K562 (cell line): ENCODE results near the gene TUBD1. TPM values are rescaled to one million over a fixed set of nuclear protein-coding genes. Genes with fewer than 3 reads are reported as not detected.
A peak's percentile ranks its signal among the peaks of the same experiment; 100 is the strongest.

Experiments used
- ATF2 ChIP-seq: sonication (generic); formaldehyde crosslinking; IDR thresholded peaks from 2 replicates; pipeline ENCODE4 v1.8.1; 2022; ENCODE audit warnings: missing genetic modification reagents
- CBX5 ChIP-seq: IDR thresholded peaks from 2 replicates; pipeline ENCODE4 v1.6.1; 2014; ENCODE audit warnings: low read depth, borderline replicate concordance
- CHD4 ChIP-seq: fragments of 200-600 bp; sonication (generic); IDR thresholded peaks from 3 replicates; pipeline ENCODE4 v1.6.1; 2012; ENCODE audit warnings: low read depth, mild to moderate bottlenecking, mixed read lengths, low read length, inconsistent platforms; ENCODE audit not compliant: insufficient read depth, insufficient replicate concordance, poor library complexity, severe bottlenecking
- DEAF1 ChIP-seq: fragments of 450-650 bp; formaldehyde crosslinking; IDR thresholded peaks from 2 replicates; pipeline ENCODE4 v1.4.0; 2020; ENCODE audit warnings: mild to moderate bottlenecking, moderate library complexity
- E2F8 ChIP-seq: fragments of 450-650 bp; IDR thresholded peaks from 2 replicates; pipeline ENCODE4 v1.7.1; 2018; ENCODE audit warnings: mild to moderate bottlenecking, low read depth; ENCODE audit not compliant: partially characterized antibody
- HMBOX1 ChIP-seq: sonication (generic); IDR thresholded peaks from 2 replicates; pipeline ENCODE4 v1.6.1; 2016
- KLF13 ChIP-seq: fragments of 450-650 bp; IDR thresholded peaks from 2 replicates; pipeline ENCODE4 v1.6.1; 2016; ENCODE audit warnings: missing genetic modification characterization, low read depth, mild to moderate bottlenecking, missing compliant biosample characterization, moderate library complexity, borderline replicate concordance
- MIER1 ChIP-seq: fragments of 450-650 bp; IDR thresholded peaks from 2 replicates; pipeline ENCODE4 v1.6.1; 2016; ENCODE audit warnings: antibody characterized with exemption, mild to moderate bottlenecking, low read depth
- NFATC3 ChIP-seq: fragments of 450-650 bp; IDR thresholded peaks from 2 replicates; pipeline ENCODE4 v1.6.1; 2017; ENCODE audit warnings: mild to moderate bottlenecking
- PKNOX1 ChIP-seq: fragments of 450-650 bp; IDR thresholded peaks from 2 replicates; pipeline ENCODE4 v1.6.1; 2016
- POLR2AphosphoS2 ChIP-seq: IDR thresholded peaks from 2 replicates; pipeline ENCODE4 v1.6.1; 2012; ENCODE audit warnings: low read length, improper control_type of control experiment
- PRPF4 ChIP-seq: fragments of 200-400 bp; formaldehyde crosslinking; IDR thresholded peaks from one replicate; pipeline ENCODE4 v1.6.1; 2017; ENCODE audit warnings: low read length, low read depth, mild to moderate bottlenecking; ENCODE audit not compliant: insufficient read depth, poor library complexity, severe bottlenecking
- RBFOX2 ChIP-seq: fragments of 200-400 bp; formaldehyde crosslinking; IDR thresholded peaks from 2 replicates; pipeline ENCODE4 v1.6.1; 2017; ENCODE audit warnings: low read depth, mild to moderate bottlenecking, low read length, moderate library complexity
- TCF15 ChIP-seq: fragments of 250-450 bp; sonication (Bioruptor Pico); IDR thresholded peaks from 2 replicates; pipeline ENCODE4 v1.8.0; 2022; ENCODE audit warnings: moderate library complexity, mild to moderate bottlenecking, inconsistent platforms
- ZNF140 ChIP-seq: fragments of 250-450 bp; sonication (Bioruptor Pico); IDR thresholded peaks from 2 replicates; pipeline ENCODE4 v1.8.0; 2021; ENCODE audit warnings: moderate library complexity, mild to moderate bottlenecking, inconsistent platforms
- ZNF24 ChIP-seq: fragments of 450-650 bp; IDR thresholded peaks from 2 replicates; pipeline ENCODE4 v1.6.1; 2016
- ZNF75A ChIP-seq: fragments of 450-650 bp; formaldehyde crosslinking; IDR thresholded peaks from 2 replicates; pipeline ENCODE4 v1.4.0; 2020; ENCODE audit warnings: mild to moderate bottlenecking
- polyA plus RNA-seq, 8 experiments: library from polyadenylated mRNA; depleted of rRNA in 4 of 8; stranded (reverse) in 5 of 8; unstranded in 3 of 8; fragments of >200 nt; fragmentation: Nextera tagmentation in 2 of 8; fragmentation: Illumina TruSeq in 1 of 8; extraction: Ambion mirVana in 2 of 8; extraction: Trizol in 1 of 8; gene quantifications; 2 replicates each; pipeline versions ENCODE4 v1.2.1 to v1.2.3, GENCODE V29; 2011 to 2014; ENCODE audit warnings: inconsistent platforms in 1 of 8, missing spikeins in 1 of 8
- total RNA-seq, 7 experiments: library from RNA; depleted of rRNA in 6 of 7; stranded (reverse); fragments of >200 nt in 6 of 7; fragmentation: Illumina TruSeq in 2 of 7; extraction: Trizol in 2 of 7; gene quantifications; 2 replicates each; pipeline versions ENCODE4 v1.2.1 to v1.2.3, GENCODE V29; 2011 to 2021; ENCODE audit warnings: low replicate concordance in 1 of 7

Gene TUBD1
- total and polyA plus RNA-seq, 9 of the 15 experiments (the other 6 are each of a cell fraction or from before 2014, with no cell fraction given): 10.8 to 35.3 (median 17.9) TPM

GRCh38 chr17:59838052-59838916 lies 54.5 kb downstream of the TUBD1 start (continued):
- TF ChIP-seq PRPF4 (no peak), KLF13 (tag) (no peak), HMBOX1 (no peak), CBX5 (no peak), RBFOX2 (peak; percentile 73), CHD4 (no peak), POLR2AphosphoS2 (no peak; the same call in 1 of the 2 replicates), ZNF140 (no peak), ZNF75A (no peak), MIER1 (peak; percentile 62; the same call in 1 of the 2 replicates), PKNOX1 (no peak), ATF2 (CRISPR knock-in tag) (no peak), ZNF24 (no peak), DEAF1 (CRISPR knock-in tag) (no peak; the same call in 1 of the 2 replicates), E2F8 (no peak), TCF15 (CRISPR knock-in tag) (0 out of 2 replicates have a peak, but pooled peaks have one; percentile 9), NFATC3 (peak; percentile 54)
